HepG2 (cell line): ENCODE results near the gene SLC7A6OS.

Experiments
- IRF2 ChIP-seq: IDR thresholded peaks from 2 replicates; pipeline ENCODE4 v1.6.1; 2018; ENCODE audit warnings: missing genetic modification reagents, missing compliant biosample characterization
- MAX ChIP-seq: IDR thresholded peaks from 2 replicates; pipeline ENCODE4 v1.6.1; 2012; ENCODE audit warnings: inconsistent platforms
- NFYC ChIP-seq: IDR thresholded peaks from 2 replicates; pipeline ENCODE4 v1.6.1; 2016; ENCODE audit warnings: missing genetic modification reagents, missing compliant biosample characterization
- PRPF4 ChIP-seq: fragments of 200-400 bp; formaldehyde crosslinking; IDR thresholded peaks from 2 replicates; pipeline ENCODE4 v1.6.1; 2016; ENCODE audit warnings: low read length, low read depth; ENCODE audit not compliant: poor library complexity, severe bottlenecking
- SAFB2 ChIP-seq: sonication (generic); formaldehyde crosslinking; IDR thresholded peaks from 2 replicates; pipeline ENCODE4 v1.5.1; 2020; ENCODE audit warnings: missing genetic modification reagents, low read depth, mild to moderate bottlenecking, borderline replicate concordance
- ZNF543 ChIP-seq: sonication (generic); formaldehyde crosslinking; IDR thresholded peaks from 2 replicates; pipeline ENCODE4 v1.4.0; 2020; ENCODE audit warnings: mild to moderate bottlenecking, missing genetic modification reagents

GRCh38 chr16:68339214-68339613 lies 28.5 kb upstream of the SLC7A6OS start:
- TF ChIP-seq MAX = no peak
- TF ChIP-seq NFYC = no peak
- TF ChIP-seq IRF2 (CRISPR knock-in tag) = no peak
- no peak for TF ChIP-seq SAFB2 (CRISPR knock-in tag)
- no peak for TF ChIP-seq ZNF543 (CRISPR knock-in tag)
- no peak for TF ChIP-seq PRPF4
